Activated CD4-positive, alpha-beta T cell treated with anti-CD3 and anti-CD28 coated beads, Interleukin-10, Interleukin-2, amounts not matched to agents 100 ng/mL and 50 ng/mL, durations not matched to agents 16 hours and 8 hours (primary cell): ENCODE results near the gene ZSWIM6.
A peak's percentile ranks its signal among the peaks of the same experiment; 100 is the strongest.

Experiments
- DNase-seq: peaks from one replicate; pipeline ENCODE4 v3.0.0-alpha.2; 2020

ZSWIM6 gene

GRCh38 chr5:61570767-61571166 lies 238.7 kb downstream of the ZSWIM6 start:
- DNase-seq = no peak

- no peak for DNase-seq
These were observed 240.9 kb downstream of the ZSWIM6 start for GRCh38 chr5:61572959-61573358.

- no peak for DNase-seq
These were observed 243.0 kb downstream of the ZSWIM6 start for GRCh38 chr5:61575103-61575502.

DNA sequence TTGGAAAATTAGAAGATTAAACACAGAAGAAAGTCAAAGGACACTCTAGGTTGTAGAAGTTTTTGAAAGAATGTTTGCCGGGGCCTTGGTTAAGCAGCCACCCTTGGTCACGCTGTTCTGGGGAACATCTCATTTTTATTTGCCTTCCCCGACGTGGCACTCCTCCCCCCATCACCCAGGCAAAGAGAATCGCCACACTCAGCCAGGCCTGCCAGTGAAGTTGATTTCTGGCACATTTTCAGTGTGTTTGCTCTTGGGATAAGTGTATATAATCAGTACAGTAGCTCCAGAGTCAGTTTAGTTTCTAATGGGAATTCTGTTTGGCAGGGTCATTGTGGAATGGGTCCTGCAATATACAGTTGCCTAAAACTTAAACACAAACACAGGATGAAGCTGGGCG lies 243.5 kb downstream of the ZSWIM6 start:
- no peak for DNase-seq

- no peak for DNase-seq
These were observed 244.5 kb downstream of the ZSWIM6 start for GRCh38 chr5:61576556-61576955.

DNA sequence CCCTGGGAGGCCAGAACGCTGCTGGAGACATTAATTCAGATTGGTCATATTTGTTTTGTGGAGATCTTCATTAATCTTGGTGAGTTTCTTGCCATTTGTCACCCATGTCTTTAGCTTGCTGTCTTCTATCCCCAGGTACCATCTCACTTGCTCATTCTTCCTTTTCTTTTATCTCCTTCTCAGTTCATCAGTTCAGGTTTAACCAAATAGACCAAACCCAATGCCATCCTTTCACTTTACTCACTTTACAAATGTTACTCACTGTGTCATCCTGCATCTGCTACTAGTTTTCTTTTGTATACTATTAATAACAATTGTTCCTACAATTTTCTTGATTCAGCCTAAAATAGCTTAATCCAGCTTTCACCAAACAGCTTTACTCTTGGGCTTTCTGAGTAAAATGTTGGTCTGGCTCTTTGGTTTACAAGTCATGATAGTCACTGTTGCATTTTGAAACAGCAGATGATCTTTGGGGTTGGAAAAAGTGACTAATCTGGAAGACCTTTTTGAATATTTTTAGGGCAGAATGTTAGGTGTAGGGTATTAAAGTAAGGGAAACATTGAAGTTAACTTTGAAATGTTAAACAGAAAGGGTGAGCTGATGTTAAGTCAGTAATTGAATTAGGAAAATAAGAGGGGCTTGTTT lies 246.9 kb downstream of the ZSWIM6 start:
- DNase-seq = peak; percentile 53

DNA sequence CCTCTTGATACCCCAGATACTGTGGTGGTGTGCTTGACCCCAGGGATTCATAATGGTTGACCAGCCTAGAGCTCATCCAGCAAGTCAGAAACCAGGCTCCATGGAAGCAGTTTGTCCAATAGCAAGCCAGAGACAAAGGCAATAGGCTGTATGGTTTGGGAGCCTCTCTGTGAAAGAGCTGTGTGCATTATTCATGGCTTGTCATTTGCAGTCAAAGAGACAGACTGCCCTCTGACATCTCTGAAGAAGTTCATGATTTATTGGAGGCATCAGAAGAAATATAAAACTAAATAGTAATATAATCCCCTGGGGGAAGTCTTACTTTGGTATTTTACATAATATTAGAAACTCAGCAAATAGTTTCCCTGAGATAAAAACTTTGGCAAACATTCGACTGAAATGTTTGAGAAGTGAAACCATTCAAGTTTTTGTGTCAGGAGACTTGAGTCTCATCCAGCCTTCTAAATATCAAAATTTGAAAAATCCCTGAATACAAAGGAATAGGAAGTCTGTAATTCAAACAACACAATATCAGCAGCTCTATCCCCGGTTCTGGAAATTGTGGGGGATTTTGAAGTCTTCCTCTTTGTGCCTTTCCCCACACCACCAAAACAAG lies 250.3 kb downstream of the ZSWIM6 start:
- DNase-seq = no peak

DNA sequence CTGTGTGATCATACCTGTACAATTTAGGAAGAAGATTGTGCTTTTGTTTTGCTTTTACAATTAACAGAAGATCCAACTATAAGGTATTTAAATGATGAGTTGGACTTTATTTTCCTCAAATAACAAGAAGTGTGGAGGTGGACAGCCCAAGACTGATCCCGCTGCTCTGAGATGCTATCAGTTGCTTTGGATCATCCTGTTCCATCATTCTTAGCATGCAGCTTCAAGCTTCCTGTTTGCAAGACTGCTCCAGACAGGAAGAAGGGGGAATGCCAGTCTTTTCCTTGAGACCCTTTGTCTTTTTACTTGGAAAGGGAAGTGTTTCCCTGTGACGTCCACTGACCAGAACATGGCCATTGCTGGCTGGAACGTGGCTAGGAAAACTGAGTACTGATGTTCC lies 250.8 kb downstream of the ZSWIM6 start:
- no peak for DNase-seq

DNA sequence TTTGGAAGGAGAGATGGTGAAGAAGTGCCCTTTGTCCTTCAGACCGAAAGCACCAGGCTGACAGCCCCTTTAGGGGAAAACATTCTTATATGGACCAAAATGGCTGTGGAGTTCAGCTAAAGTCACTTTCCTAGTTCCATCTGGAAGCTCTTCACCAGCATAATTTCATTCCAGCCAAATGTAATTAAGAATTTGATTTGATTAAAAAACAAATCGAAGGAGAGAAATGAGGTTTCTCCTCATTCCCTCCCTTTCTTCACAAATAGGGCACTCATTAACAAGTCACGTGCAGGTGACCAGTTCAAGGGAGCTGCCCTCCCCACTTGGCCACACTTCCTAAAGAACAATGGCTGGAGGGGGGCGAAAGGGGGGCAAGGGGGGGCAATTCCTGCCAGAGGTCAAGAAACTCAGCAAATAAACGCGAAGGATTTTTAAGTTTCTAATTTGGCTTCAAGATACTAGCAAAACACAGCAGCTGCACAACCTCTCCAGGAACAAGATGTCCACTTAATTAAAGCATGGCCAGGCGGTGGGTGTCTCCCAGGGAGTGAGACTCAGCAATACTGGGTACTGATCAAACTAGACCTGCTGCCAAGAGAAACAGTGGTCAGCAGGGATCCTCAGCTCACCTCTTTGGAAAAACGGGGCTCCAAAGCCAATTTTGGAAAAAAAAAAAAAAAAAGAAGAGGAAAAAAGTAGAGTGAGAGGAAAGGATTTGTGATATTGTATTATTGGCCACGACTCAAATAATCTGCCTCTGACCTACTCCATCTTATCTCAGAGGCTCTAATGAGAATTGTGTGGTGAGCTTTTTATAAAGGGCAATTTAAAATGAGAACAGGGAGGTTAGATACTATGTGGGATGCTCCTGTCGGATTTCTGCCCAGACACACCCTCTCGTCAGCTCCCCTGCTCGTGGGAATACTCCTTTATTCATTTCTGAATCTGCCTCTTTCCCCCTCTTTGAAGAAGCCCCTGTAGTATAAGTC lies 254.3 kb downstream of the ZSWIM6 start:
- DNase-seq = no peak

GRCh38 chr5:61587125-61587524 lies 255.1 kb downstream of the ZSWIM6 start:
- no peak for DNase-seq

- DNase-seq = no peak
These were observed 256.2 kb downstream of the ZSWIM6 start for GRCh38 chr5:61588216-61588615.

DNA sequence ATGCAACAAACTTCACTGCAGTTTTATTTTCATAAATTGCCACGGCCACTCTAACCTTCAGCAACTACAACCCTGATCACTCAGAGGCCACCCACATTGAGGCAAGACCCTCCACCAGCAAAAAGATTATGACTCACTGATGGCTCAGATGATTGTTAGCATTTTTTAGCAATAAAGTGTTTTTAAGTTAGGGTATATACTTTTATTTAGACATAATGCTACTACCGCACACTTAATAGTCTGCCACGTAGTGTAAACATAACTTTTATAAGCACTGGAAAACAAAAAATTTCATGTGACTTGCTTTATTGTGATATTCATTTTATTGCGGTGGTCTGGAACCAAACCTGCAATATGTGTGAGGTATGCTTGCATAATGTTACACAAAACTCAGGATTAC lies 257.9 kb downstream of the ZSWIM6 start:
- no peak for DNase-seq

DNA sequence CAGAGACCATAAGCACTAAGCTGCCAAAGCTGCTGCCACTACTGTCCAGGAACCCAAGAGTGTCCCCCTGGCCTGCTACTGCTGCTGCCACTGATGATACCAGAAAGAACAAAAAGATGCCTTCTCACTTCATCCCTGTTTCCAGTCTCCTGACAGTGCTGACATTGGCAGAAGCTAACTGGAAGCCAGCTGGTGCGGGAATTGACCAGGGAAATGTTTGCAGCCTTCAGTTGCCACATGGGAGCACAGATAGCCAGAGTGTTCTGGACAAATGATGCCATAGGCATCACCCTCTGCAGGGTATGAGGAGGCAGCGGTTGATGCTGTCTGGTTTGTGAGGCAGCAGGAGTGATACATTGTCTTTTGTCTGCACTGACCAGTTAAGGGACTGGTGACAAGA lies 258.4 kb downstream of the ZSWIM6 start:
- DNase-seq = no peak

GRCh38 chr5:61591859-61592258 lies 259.8 kb downstream of the ZSWIM6 start:
- no peak for DNase-seq

DNA sequence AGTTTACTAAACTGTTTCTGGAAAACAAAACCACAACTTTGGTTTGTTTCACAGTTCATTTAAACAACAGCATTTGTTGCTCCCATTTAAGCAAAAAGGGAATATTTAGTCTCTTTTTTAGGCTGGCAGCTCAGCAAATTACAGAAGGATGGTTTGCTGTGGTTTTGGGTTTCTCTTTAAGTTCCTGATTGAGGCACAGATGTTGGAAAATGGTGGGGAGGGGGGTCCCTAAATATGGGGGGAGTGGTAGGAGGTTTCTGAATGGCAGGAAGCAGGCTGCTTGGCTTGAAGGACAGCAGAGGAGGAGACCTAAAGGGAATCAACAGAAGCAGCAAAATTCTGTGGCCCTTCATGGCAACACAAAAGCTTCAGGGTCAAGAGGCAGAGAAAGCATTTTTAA lies 263.4 kb downstream of the ZSWIM6 start:
- no peak for DNase-seq
